GM19328 (cell line): ENCODE data around the gene ZBTB40.

Source experiments
- ATAC-seq: cut with Tn5 transposase; IDR thresholded peaks from one replicate; pipeline ENCODE4 v1.9.1; 2021; ENCODE audit warnings: mild to moderate bottlenecking, moderate library complexity; ENCODE audit not compliant: unreplicated experiment

Gene ZBTB40

DNA sequence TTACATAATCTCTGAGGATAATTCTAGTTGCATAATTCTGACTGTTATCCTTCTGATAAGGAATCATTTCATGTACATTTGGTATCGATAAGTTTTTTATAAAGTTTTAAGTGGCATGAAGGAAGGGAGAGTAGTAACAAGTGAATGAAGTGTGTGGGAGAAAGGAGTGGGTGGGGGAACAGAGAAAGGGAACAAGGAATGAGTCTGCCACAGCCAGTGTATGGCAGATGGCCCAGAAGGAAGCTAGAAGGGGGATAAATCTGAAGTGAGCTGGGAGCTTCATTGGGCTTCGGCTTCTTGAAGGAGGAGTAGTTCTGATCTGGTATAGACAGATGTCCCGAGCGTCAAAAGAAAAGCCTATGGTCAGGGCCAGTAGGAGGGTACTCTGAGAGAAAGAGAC is 18.6 kb downstream of the ZBTB40 start:
- no peak for ATAC-seq

DNA sequence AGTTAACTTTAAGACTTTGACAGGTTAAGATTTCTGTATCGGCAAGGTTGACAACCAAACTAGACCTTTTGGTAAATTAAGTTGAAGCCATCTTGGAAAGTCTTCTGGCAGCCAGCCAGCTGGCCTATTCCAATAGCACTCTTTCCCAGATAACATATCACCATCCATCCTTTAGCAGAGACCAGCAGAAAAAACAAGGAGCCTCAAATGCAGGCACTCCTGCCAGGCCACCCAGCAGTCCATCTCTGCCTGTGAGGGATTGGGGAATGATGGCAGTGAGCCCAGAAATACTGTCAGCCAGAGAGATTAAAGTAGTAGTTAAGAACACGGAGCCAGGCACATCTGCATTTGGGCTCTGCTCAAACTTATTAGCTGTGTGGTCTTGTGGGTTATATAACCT is 19.4 kb downstream of the ZBTB40 start:
- no peak for ATAC-seq

GRCh38 chr1:22471610-22472009 is 20.0 kb downstream of the ZBTB40 start:
- no peak for ATAC-seq

DNA sequence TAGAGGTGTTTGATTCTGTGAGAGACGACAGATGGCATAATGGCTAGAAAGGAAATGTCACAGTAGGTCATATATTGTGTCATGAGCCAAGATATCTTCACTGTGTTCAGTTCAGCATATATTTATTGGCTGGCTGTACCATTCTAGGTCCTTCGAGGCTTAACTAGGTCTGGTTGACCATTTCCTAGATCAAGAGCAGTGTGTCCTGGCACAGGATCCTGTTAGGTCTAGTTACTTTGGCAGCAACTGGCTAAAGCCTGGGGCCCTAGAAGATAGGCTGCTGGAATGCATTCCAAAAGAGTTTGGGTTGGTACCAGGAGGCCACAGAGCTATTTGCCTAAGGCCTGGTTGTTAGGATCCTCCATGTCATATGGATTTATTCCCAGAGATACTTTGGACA is 20.9 kb downstream of the ZBTB40 start:
- ATAC-seq: no peak

- ATAC-seq: no peak
Measured at GRCh38 chr1:22473952-22474351, 22.3 kb downstream of the ZBTB40 start.

GRCh38 chr1:22476566-22476965 is 24.9 kb downstream of the ZBTB40 start:
- ATAC-seq: no peak

- ATAC-seq: no peak
Measured at GRCh38 chr1:22483121-22483520, 31.5 kb downstream of the ZBTB40 start.

DNA sequence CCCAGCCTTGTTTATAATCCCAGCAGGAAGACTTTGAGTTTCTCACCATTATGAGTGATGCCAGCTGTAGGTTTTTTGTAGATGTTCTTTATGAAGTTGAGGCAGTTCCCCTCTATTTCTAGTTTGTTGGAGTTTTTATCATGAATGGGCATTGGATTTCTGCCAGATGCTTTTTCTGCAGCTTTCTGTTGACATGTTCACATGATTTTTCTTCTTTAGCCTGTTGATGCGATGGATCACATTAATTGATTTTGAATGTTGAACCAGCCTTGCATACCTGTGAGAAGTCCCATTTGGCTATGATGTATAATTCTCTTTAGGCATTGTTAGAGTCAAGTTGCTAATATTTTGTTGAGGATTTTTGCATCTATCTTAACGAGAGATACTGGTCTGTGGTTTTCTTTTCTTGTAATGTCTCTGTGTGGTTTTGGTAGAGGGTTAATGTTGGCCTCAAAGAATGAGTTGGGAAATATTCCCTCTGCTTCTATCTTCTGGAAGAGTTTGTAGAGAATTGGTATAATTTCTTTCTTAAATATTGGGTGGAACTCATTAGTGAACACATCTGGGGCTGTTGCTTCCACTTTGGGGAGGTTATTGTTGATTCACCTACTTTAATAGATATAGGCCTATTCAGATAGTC is 33.2 kb downstream of the ZBTB40 start:
- no peak for ATAC-seq

GRCh38 chr1:22485431-22485830 is 33.8 kb downstream of the ZBTB40 start:
- ATAC-seq: no peak

- no peak for ATAC-seq
Measured at GRCh38 chr1:22487781-22488180, 36.1 kb downstream of the ZBTB40 start.

GRCh38 chr1:22488319-22488718 is 36.7 kb downstream of the ZBTB40 start:
- no peak for ATAC-seq

- no peak for ATAC-seq
Measured at GRCh38 chr1:22489278-22489677, 37.6 kb downstream of the ZBTB40 start.

DNA sequence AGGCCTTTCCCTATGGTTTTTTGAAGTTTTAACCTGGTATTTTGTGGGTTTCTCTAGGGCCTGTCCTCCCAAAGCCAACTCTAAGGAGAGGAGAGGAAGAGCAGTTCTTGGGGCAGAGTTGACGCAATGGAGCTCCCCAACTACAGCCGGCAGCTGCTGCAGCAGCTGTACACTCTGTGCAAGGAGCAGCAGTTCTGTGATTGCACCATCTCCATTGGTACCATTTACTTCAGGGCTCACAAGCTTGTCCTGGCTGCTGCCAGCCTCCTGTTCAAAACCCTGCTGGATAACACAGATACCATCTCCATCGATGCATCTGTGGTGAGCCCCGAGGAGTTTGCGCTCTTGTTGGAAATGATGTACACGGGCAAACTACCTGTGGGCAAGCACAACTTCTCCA is 38.2 kb downstream of the ZBTB40 start:
- no peak for ATAC-seq

GRCh38 chr1:22490309-22490708 is 38.7 kb downstream of the ZBTB40 start:
- no peak for ATAC-seq

DNA sequence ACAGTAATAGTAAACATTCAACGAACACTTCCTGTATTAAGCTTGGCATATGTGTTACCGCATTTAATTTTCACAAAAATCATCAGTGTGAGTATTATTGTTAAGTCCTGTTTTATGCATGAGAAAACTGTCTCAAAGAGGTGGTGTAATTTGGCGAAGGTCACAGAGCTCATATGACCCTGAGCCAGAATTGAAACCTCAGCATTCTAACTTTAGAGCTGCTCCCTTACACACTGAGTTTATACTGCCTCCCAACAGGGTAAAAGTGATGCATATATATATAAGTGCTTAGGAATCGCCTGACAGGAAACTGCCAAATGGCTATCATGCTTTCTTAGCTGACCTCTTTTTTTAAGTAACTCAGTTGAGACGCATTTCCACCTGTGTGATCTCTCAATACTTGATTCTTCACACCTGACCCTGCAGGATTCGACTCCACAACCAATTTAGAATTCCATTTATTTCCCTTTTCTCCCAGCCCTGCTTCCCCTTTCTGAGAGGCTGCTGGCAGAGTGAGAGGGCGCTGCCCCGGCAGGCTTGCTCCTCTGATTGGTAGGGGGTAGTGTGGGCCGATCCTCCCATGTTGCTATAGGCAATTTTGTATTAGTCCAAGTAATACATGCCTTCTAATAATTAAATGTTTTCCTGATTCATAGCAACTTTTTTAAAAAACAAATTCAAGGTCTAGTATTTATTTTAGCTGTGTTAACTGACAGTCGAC is 40.5 kb downstream of the ZBTB40 start:
- ATAC-seq: no peak

DNA sequence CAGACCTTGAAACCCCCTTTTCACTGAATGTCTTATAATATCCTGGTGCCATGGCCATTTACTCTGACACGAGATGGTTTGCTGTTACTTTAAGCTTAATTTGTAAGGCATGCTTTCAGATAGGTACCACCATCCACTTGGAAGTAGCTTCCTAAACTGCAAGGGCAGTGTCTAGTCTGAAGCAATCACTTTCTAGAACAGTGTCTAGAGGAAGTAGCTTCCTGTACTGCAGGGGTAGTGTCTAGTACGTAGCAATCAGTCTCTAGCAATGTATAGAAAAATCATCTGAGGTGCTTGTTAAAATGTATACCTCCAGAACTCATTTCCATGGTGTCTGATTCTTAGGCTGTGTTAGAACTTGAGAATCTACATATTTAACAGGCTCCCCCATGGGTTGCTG is 42.5 kb downstream of the ZBTB40 start:
- ATAC-seq: no peak

DNA sequence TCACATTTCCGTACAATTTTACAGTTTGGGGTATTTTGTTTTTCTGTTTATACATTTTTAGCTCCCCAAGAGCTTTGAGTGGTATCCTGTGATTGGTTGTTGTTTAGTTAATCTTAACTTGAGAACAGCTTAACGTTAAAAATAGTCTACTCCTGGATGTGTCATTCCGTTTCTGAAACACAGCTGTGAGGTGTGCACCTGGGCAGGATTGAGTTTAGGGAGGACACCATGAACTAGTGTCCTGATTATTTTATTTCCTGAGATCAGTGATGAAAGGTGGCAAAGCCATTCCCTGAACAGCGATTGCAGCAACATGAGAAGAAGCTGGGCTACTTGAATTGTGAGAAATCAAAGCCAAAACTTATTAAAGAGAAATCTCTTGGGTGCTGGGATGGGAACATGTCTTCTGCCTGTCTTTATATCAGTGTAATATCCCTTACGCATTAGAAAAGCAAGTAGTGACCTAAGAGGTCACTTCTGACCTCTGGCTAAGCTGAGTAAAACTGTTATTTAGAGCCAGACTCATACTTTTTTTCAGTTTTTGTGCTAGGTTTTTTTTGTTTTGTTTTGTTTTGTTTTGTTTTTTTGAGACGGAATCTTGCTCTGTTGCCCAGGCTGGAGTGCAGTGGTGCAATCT is 43.4 kb downstream of the ZBTB40 start:
- no peak for ATAC-seq

DNA sequence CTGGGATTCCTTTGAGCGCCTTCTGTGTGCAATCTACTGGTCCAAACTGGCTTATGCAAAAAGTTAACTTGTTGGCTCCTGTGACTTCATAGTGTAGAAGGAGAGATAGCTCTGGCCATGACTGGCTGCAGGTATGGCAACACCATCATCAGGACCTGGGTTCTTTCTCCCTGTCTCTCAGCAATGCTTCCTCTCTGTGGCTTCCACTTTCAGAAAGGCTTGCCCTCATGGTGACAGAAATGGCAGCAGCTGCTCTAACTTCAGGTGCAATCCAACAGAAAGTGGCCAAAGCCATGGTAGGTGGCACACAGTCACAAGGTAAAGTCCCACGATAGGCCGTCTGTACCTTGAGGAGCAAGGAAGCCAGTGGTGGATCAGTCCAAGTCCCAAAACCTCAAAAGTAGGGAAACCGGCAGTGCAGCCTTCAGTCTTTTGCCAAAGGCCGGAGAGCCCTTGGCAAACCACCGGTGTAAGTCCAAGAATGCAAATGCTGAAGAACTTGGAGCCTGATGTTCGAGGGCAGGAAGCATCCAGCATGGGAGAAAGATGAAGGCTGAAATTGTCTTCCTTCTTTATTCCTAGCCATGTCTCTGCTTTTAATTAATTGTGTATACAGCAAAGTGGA is 45.0 kb downstream of the ZBTB40 start:
- no peak for ATAC-seq

DNA sequence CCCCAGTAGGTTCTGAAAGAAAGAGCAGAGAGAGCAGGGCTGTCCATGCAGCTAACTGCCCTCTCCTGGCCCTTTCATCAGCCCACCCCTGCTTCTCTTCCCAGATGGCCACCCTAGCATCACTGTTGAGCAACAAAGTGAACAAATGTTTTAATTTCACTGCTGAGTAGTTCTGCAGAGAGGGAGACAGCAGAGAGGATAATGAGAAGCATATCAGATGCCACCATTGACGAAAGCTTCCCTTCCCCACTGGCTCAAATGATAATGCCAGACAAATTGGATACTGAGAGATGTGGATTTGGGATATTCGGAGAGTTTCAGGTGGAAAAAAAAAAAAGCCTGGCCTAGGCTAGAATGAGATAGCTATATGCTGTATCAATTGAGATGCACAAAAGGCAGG is 46.8 kb downstream of the ZBTB40 start:
- ATAC-seq: no peak

DNA sequence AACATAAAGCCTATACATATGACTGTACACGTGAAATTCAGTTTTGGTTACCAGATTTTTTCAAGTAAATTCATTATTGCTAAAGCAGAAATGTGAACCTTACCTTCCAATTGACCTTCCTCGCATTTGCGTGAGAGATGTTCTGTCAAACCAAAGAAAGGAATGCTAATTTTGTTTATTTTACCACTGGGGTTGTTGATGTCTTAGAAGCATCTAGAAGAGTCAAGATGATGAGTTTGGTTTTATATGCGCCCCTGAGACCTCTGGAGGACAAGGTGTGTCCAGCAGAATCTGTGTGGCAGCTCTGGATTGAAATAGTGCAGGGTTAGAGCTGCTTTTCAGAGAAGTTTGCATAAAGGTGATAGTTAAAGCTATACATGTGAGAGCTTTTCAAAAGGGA is 48.4 kb downstream of the ZBTB40 start:
- no peak for ATAC-seq

GRCh38 chr1:22500471-22500870 is 48.8 kb downstream of the ZBTB40 start:
- no peak for ATAC-seq

DNA sequence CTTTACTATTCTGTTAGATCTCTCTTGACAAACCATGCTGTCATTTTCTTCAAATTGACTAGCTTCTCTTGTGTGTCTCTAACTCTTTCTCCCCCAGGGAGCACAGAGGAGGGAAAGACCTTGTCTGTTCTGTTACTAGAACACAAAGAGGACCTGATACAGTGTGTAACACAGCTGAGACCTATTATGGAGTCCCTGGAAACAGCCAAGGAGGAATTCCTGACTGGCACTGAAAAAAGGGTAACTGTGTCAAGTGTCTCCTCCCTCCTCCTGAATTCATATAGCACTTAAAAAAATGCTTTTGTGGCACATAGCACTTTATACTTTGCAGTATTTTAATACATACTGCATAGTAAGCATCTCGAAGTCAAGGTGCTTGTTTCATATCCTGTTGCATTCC is 50.6 kb downstream of the ZBTB40 start:
- ATAC-seq: no peak
